Lung (tissue), 12 donors: Measurements from ENCODE around the gene NCS1. TPM values are rescaled to one million over a fixed set of nuclear protein-coding genes. Genes with fewer than 3 reads are reported as not detected.

Experiments used
- ATAC-seq: fragments of 200-7000 bp; cut with Tn5 transposase; one replicate; pipeline ENCODE4 v1.9.1; 2020; ENCODE audit warnings: moderate number of reproducible peaks; ENCODE audit not compliant: insufficient read depth, low FRiP score
- DNase-seq, 3 donors: peaks; one replicate each; pipeline ENCODE4 v3.0.0-alpha.2; 2013 to 2017
- H3K27ac ChIP-seq, 2 donors: one replicate each; pipeline ENCODE4 v1.5.1; 2013; ENCODE audit warnings: mild to moderate bottlenecking in 2 of 2, moderate library complexity in 2 of 2, control low read depth in 1 of 2, inconsistent platforms in 1 of 2, low read depth in 1 of 2, low read length in 1 of 2
- H3K27me3 ChIP-seq, 3 donors: one replicate each; pipeline ENCODE4 v1.5.1; 2013; ENCODE audit warnings: low read length in 2 of 3; ENCODE audit not compliant: control insufficient read depth in 3 of 3, insufficient read depth in 3 of 3
- H3K36me3 ChIP-seq, 4 donors: one replicate each; pipeline ENCODE4 v1.5.1; 2013; ENCODE audit warnings: low read length in 4 of 4, mild to moderate bottlenecking in 1 of 4, moderate library complexity in 1 of 4; ENCODE audit not compliant: control insufficient read depth in 4 of 4, insufficient read depth in 4 of 4
- H3K4me1 ChIP-seq, 5 donors: one replicate each; pipeline ENCODE4 v1.5.1; 2013; ENCODE audit warnings: low read length in 5 of 5, mild to moderate bottlenecking in 2 of 5, moderate library complexity in 1 of 5; ENCODE audit not compliant: control insufficient read depth in 5 of 5, insufficient read depth in 5 of 5
- H3K4me3 ChIP-seq: one replicate; pipeline ENCODE4 v1.5.1; 2013; ENCODE audit warnings: mild to moderate bottlenecking, control low read depth, moderate library complexity
- H3K9ac ChIP-seq, 2 donors: one replicate each; pipeline ENCODE4 v1.5.1; 2013; ENCODE audit warnings: low read length in 2 of 2, control low read depth in 1 of 2; ENCODE audit not compliant: insufficient read depth in 1 of 2
- H3K9me3 ChIP-seq, 4 donors: one replicate each; pipeline ENCODE4 v1.5.1; 2013; ENCODE audit warnings: low read length in 3 of 4, mild to moderate bottlenecking in 1 of 4, moderate library complexity in 1 of 4; ENCODE audit not compliant: control insufficient read depth in 4 of 4, insufficient read depth in 3 of 4
- CTCF ChIP-seq: IDR thresholded peaks from 2 replicates; pipeline ENCODE4 v1.5.1; 2012; ENCODE audit warnings: mild to moderate bottlenecking; ENCODE audit errors: control extremely low read depth, extremely low read depth
- whole genome bisulfite sequencing, 2 donors: extraction: QIAGEN DNeasy Blood & Tissue Kit; methylation state at CpG; one replicate each; pipeline ENCODE4 v1.1.7; 2013; 5-methylcytosine and 5-hydroxymethylcytosine counted together
- polyA plus RNA-seq, 2 donors: library from polyadenylated mRNA; stranded (reverse); fragments of 200-250 nt; gene quantifications; one replicate each; pipeline ENCODE4 v1.2.1, GENCODE V29; 2013
- total RNA-seq, 2 donors: library from RNA; depleted of rRNA in 1 of 2; stranded (reverse); fragments of >200 nt in 1 of 2; gene quantifications; one replicate each; pipeline ENCODE4 v1.2.1, GENCODE V29; 2014 to 2021
- donor health status: control.
- donor health status: control.
- donor health status: Bipolar disorder and iron deficiency.
- donor health status: healthy.
- donor health status: DM: yes; HTN: yes; CAD: no.

The NCS1 gene
- total and polyA plus RNA-seq, 4 donors = 5.8 to 27.5 (median 6.5) TPM

DNA sequence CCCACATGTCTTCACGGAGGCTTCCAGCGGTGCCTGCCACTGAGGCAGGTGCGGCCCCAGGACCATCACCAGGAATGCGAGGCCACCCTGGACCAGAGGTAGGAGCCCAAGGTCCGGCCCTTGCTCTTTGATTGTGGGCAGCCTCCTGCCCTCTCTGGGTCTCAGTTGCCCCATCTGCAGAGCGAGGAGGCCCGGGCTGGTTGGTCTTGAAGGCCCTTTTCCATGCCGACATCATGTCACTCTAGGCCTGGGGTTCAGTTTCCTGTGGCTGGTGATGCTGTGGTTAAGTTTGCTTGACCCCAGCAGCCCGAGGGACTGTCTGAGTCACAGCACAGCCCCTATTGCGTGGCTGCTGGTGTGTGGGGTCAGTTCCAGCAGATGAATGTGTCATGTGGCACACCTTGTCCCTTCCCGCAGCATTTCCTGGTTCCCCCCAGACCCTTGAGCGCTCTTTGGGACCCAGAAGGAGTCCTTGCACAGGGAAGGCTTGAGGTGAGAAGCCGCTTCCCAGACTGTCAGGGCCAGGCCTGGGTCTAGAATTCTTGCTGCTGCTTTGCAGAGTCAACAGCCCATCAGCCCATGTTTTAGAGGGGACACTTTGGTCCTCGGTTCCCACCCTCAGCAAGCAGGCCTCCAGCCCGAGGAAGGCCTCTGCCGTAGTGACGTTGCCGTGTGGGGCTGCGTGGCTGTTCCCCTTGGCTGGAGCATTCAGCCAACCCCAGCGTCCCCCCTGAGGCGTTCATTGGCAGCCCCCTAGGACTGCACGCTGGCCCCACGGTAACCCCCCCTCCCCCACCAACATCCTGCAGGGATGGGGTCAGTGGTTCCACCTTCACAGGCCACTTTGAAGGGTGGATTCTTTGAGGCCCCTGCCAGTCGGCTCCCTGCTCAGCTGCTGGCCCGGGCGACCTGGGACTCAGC is 62.4 kb downstream of the NCS1 start:
- Histone ChIP-seq H3K36me3 (peaks cover 0 to 5% (median 1%) of the 10 kb centered on the region in 4 donors), H3K4me3 (no peak overlapping the region), H3K9ac (no peak overlapping the region), H3K9me3 (no peaks in the 10 kb centered on the region), H3K27ac (no peak overlapping the region), H3K27me3 (no peaks in the 10 kb centered on the region), H3K4me1 (peaks cover 0 to 5% (median 0%) of the 10 kb centered on the region in 5 donors)
- WGBS, 2 donors = 86 to 90% methylated on average over 26 of the region's 26 CpGs
- TF ChIP-seq CTCF = no peak
- DNase-seq (no peak), ATAC-seq (no peak)

DNA sequence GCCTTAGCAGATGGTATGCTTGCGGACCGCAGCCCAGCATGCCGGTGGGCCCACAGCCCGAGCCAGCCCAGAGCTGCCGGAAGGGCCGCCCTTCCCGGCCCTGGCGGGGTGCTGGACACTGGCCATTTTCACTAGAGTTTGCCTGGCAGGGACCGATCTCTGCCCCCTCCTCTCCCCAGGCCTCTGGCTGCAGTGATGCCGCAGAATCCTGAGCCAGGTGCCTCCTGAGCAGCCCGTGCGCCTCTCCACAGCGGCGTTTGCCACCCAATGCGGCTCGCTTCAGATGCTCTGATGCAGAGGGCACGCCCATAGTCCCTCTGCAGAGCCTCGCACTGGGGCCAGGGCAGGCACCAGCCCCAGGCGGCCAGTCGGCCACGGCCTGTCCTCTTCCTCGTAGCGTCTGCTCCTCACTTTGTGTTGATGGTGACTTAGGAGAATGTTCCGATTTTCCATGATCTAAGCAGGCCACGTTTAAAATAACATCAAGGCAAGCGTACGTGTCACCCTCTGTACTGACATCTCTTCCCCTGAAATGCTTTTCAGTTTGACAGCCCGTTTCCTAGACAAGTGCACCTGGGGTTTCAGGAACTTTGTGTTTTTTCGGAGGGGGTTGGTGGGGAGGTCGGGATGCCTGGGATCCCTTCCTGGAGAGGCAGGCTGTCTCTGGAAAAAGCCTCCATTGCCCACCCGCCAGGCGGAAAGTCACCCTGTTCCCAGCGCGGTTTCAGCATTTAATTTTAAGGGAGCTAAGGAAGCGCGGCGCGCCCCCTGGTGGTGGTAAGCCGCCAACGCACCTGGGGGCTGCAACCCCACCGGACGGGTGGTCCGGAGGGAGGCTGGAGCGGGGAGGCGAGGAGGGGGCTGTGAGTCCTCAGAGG is 63.6 kb downstream of the NCS1 start:
- H3K9ac ChIP-seq = no peak overlapping the region
- ATAC-seq = no peak

DNA sequence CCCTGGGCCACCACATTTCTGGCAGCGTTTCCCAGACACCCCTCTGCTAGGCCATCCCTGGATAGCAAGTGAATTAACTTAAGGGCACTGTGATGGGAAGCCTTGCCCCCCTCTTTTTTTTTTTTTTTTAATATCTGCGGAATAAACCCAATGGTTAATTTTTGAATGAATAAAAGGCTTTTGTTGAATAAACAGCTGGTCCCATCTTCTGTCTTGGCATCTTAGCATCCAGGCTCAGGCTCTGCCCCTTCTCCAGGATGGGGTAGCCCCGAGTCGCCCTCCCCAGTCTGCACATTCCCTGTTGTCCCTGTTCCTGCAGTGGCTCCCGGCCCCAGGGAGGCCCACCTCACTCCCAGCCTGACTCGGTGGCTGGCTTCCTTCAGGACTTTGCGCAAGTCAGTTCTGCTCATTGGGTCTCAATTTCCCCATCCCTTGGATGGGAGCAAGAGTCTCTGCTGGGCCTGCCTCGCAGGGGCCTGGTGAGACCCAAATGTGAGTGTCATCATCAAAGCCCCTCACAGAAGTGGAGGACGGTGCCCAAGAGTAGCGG is 64.3 kb downstream of the NCS1 start:
- no peak for ATAC-seq
- no peak overlapping the region for H3K27ac ChIP-seq
- no peak for TF ChIP-seq CTCF

More for the DNA sequence above, 63.6 kb downstream of the NCS1 start:
- DNase-seq = peak; percentile 77 to 82 (median 79)
- peaks cover 0 to 5% (median 0%) of the 10 kb centered on the region in 5 donors for H3K4me1 ChIP-seq
- H3K27me3 ChIP-seq = no peaks in the 10 kb centered on the region
- 46 to 48% methylated on average over 42 to 45 of the region's 45 CpGs for WGBS, 2 donors
- H3K36me3 ChIP-seq = peaks cover 0 to 3% (median 1%) of the 10 kb centered on the region in 4 donors
- no peak overlapping the region for H3K27ac ChIP-seq
- TF ChIP-seq CTCF = peak; percentile 91
- no peaks in the 10 kb centered on the region for H3K9me3 ChIP-seq
- no peak overlapping the region for H3K4me3 ChIP-seq

More for the DNA sequence above, 64.3 kb downstream of the NCS1 start:
- Histone ChIP-seq H3K4me3 (no peak overlapping the region), H3K27me3 (no peaks in the 10 kb centered on the region), H3K36me3 (peaks cover 0 to 3% (median 1%) of the 10 kb centered on the region in 4 donors), H3K4me1 (peaks cover 0 to 5% (median 0%) of the 10 kb centered on the region in 5 donors), H3K9ac (no peak overlapping the region), H3K9me3 (no peaks in the 10 kb centered on the region)
- DNase-seq = no peak
- WGBS, 2 donors = 56 to 63% methylated on average over 10 of the region's 10 CpGs
